Testis (tissue), 2 donors: ENCODE measurements around the gene WEE1.

Experiments used
- CTCF ChIP-seq, 3 experiments: fragments of 450-650 bp in 2 of 3; fragments of 200-600 bp in 1 of 3; sonication (generic) in 1 of 3; IDR thresholded peaks; one replicate each; pipeline ENCODE4 v1.5.1; 2016 to 2019; ENCODE audit warnings: antibody characterized with exemption in 3 of 3, mild to moderate bottlenecking in 2 of 3, moderate library complexity in 1 of 3
- POLR2A ChIP-seq: fragments of 450-650 bp; IDR thresholded peaks from one replicate; pipeline ENCODE4 v1.6.1; 2017; ENCODE audit warnings: antibody characterized with exemption, mild to moderate bottlenecking, moderate library complexity

GRCh38 chr11:9569588-9570164 lies 3.8 kb upstream of the WEE1 start:
- TF ChIP-seq CTCF (IDR thresholded peaks at IDR 0.05) (no peak), POLR2A (no peak)
